HG03135 (cell line): ENCODE measurements around the gene YPEL4.
"Not testable (repeated sequence)": the region's sequence is repeated elsewhere in the genome, so short reads cannot be mapped to it uniquely, and the experiment has no call there.

Experiments
- ATAC-seq: cut with Tn5 transposase; IDR thresholded peaks from one replicate; pipeline ENCODE4 v1.9.1; 2021; ENCODE audit warnings: mild to moderate bottlenecking, moderate library complexity; ENCODE audit not compliant: unreplicated experiment

Gene YPEL4, protein sequence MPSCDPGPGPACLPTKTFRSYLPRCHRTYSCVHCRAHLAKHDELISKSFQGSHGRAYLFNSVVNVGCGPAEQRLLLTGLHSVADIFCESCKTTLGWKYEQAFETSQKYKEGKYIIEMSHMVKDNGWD

GRCh38 chr11:57649826-57650738 lies at the start of gene YPEL4:
Gene YPEL4 (minus strand): TSS chr11:57649912. CDS start chr11:57647107, 2,805 bp downstream.
- no peak for ATAC-seq

- ATAC-seq = no peak
These were observed 49.2 kb upstream of the YPEL4 start for GRCh38 chr11:57698843-57699365.

- not testable (repeated sequence) for ATAC-seq
These were observed 40.8 kb upstream of the YPEL4 start for GRCh38 chr11:57690474-57690873.

- no peak for ATAC-seq
These were observed 31.5 kb upstream of the YPEL4 start for GRCh38 chr11:57681168-57681567.

DNA sequence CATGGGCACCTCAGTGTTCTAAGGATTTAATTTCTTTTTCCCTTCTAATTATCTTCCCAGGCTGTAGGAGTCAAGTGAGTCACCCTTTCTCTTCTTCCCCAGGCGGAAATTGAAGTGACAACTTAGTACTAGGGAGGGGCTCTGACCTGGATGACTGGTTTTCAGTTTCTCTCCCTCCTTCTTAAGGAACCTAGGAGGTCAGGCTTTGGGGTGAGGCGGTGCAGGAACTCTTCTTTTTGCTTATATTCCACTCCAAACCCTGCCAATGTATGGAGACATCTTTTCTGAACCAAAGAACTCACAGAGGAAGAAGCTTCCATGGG lies 30.8 kb upstream of the YPEL4 start:
- no peak for ATAC-seq

DNA sequence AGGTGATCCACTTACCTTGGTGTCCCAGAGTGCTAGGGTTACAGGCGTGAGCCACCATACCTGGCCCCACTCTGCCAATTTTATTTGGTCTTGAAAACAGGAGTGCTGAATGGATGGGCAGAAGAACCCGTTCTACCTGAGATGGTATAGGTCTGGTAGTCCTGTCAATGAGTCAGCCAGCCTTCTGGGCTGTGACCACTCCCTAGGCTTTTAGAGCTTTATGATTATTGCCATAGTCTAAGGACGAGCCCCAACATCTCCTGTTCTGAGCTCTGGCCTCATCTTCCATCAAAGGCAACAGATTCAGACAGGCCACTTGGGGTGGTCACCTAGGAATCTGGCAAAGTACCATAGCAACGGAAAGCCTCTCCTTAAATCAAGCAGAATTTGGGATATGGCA lies 29.7 kb upstream of the YPEL4 start:
- ATAC-seq = no peak

DNA sequence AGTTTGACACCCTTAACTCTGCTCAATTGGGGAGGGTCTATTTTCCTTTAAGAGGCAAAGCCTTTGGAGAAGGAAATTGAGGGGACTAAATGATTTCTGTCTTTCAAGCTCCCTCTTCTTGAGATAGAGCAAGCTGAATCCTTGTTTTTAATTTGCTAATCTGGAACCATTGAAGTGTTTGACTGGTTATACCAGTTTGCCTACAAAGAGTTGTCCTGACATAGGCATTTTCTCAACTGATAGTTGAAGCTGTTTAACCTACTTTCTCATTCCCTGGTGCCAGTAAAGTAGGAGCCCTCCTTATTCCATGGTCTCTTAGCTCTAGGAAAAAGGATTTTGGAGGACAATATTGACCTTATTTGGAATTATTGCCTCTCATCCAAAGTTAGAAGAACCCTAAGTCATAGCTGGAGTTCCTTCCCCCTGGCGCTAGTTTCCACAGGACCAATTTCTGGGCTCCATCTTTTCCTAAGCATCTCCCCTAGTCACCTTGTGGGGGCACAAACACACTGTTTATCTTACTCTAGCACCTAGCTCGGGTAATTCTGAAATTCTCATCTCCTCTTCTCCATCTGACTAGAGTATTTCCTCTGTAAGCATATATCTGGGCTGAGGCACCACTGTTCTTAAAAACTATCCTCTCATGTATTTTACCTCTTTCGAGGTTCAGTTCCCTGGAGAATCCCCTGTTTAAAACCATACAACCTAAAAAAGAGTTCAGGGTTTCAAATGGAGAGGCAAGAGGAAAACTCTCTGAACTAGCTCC lies 25.6 kb upstream of the YPEL4 start:
- no peak for ATAC-seq

DNA sequence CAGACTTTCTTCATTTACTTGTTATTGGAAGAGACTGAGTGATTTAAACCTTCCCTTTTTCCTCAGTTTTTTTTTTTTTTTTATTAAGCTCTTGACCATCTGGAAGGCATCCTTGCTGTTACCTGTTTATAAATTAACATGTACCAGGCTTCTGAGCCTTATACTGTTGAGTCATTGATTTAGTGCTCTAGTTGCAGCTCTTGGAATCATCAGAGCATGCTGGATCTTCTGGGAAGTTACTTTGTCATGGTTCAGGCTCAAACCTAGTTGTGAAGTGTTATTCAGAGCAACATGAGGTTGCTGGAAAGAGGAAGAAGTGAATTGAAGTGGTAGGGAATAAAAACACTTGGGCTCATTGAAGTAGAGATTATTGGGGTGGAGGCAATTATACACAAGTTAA lies 24.5 kb upstream of the YPEL4 start:
- no peak for ATAC-seq

DNA sequence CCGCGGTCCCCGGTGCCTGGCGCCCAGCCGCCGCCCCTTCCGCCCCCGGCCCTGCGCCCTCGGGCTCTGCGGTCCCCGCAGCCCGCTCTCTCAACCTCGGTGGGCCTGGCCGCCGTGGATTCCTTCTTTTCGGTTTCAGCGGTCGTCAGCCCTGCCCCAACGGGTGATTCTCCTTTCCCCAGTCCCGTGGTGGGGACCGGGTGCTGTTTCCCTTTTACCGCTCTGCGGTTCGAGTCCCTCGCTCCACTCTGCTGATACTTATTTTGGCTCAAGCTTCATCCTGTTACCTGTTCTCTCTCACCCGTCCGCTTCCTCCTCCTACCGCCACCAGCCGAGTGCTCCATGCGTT lies 18.7 kb upstream of the YPEL4 start:
- ATAC-seq = peak; percentile 14

DNA sequence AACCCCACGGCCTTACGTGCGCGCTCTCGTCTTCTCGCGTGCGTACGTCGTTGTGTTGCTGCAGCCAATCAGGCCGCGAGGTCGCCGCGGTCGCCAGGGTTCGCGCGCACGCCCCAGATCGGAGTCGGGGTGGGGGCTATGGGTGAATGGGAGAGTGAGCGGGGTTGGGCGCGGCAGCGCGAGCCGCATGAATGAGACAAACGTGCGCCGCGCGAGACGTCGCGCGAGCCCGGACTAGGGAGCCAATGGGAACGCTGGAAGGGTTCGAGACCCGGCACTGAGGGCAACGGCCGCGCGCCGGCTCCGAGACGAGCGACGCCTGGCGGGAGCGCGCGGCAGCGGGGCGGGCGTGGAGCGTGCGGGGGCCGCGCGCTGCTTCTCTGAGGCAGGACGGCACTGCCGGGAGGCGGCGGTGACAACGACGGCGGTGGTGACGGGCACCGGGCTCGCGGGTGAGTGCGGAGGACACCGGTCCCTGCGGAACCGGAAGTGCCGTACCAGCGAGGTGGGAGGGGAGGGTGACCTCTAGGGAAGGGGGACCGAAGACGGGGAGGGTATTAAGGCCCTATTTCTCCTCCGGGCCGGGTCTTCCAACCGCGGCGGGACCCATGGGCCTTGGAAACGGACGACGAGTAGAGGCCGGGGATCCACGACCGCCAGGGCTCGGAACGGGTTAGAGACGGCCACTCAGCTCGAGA lies 18.2 kb upstream of the YPEL4 start, which contains the start of gene ZDHHC5:
Gene ZDHHC5 (plus strand): TSS at position 379 of the 698 bp plus-strand sequence. CDS start 4,977 bp downstream, outside the sequence.
- peak; percentile 83 for ATAC-seq

DNA sequence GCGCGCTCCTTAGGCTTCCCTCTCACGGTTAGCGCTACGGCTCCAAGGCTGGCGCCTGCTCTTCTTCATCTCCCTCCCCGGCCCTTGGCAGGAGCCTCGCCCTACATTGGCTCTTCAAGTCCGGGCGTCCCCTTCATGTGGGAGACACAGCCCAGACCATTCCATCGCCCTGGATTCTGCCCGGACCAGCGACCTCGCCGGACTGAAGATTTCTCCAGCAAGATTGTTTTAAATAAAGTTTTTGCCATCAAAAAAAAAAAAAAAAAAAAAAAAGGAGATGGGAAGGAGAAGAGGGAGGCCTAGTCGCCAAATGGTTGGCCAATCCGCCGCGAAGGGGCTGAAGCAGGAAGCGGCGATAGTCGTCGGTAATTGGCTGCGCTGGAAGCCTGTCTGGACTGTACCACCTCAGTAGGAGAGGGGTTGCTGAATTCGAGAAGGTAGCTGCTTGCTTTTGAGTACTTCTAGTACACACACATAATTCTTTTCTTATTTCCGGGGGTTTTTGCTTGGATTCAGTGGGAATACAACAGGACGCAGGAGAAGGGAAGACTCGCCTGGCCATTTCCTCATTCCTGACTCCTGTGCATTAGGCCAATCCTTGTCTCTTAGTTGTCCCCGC lies 17.5 kb upstream of the YPEL4 start:
- peak; percentile 67 for ATAC-seq

DNA sequence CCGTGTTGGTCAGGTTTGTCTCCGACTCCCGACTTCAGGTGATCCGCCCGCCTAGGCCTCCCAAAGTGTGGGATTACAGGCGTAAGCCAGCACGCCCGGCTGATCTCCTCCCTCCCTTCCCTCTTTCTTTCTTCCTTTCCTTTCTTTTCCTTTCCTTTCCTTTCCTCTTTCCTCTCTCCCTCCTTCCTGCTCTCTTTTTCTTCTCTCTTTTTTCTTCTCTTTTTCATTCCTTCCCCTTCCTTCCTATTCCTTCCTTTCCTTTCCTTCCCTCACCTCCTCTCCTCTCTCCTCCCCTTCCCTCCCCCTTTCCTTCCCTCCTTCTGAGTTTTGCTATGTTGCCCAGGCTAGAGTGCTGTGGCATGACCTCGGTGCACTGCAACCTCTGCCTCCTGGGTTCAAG lies 14.3 kb upstream of the YPEL4 start:
- no peak for ATAC-seq

DNA sequence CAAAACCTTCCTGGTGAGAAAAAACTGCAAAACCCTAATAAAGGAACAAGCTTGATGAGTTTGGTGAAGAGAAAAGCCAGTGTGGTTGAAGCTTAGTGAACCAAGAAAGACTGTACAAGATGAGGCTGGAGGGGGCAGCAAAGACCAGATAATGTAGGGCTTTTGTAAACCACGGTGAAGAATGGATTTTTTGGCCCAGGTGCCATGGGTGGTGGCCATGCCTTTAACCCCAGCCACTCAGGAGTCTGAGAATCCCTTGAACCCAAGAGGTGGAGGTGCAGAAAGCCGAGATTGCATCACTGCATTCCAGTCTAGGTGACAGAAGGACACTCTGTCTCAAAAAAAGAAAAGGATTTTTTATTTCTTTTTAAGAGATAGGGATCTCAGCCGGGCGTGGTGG lies 13.2 kb upstream of the YPEL4 start:
- ATAC-seq = no peak

DNA sequence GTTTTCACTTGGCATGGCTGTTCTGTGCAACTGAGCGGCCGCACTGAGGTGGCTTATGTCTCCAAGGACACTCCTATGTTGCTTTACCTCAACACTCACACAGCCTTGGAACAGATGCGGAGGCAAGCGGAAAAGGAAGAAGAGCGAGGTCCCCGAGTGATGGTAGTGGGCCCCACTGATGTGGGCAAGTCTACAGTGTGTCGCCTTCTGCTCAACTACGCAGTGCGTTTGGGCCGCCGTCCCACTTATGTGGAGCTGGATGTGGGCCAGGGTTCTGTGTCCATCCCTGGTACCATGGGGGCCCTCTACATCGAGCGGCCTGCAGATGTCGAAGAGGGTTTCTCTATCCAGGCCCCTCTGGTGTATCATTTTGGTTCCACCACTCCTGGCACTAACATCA lies 10.0 kb upstream of the YPEL4 start:
- ATAC-seq = no peak

DNA sequence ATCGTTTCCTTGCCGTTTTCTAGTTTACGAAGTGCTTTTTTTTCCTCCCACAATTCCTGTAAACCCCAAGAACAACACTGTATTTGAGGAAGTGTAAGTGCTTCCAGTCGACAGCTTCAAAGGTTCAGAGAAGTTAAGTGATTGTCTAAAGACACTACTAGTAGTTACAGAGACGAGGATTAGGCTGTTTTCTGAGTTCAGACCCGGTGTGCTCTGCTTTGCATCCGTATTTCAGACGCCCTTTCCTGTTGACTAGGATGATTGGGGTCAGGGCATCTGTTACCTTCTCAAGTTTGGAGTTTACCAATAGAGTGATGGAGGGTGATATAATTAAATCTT lies 8.3 kb upstream of the YPEL4 start:
- ATAC-seq = no peak

GRCh38 chr11:57657194-57658022 lies 7.7 kb upstream of the YPEL4 start, which contains the start of gene CLP1:
Gene CLP1 (plus strand): TSS chr11:57657762. CDS start chr11:57659477, 1,715 bp downstream.
- peak; percentile 99 for ATAC-seq

GRCh38 chr11:57656885-57657193 lies 7.1 kb upstream of the YPEL4 start:
- no peak for ATAC-seq

DNA sequence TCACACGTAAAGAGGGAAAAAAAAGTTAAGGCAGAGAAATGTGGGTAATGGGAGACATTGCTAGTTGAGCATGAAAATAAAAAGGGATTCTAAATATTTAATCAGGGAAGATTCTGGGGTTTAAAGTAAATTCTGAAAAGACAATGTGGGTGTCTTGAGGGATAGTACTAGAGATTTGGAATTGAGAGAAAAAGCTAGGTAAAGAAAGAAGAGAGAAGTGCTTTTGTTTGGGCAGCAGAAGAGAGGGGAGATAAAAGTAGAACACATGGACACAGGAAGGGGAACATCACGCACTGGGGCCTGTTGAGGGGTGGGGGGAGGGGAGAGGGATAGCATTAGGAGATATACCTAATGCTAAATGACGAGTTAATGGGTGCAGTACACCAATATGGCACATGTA lies 3.5 kb upstream of the YPEL4 start:
- ATAC-seq = no peak

GRCh38 chr11:57652662-57653061 lies 3.0 kb upstream of the YPEL4 start:
- no peak for ATAC-seq

- not testable (repeated sequence) for ATAC-seq
These were observed 2.5 kb upstream of the YPEL4 start for GRCh38 chr11:57652230-57652629.
